Endothelial cell of umbilical vein (primary cell): ENCODE measurements around the gene DPP3. TPM values are rescaled to one million over a fixed set of nuclear protein-coding genes. Genes with fewer than 3 reads are reported as not detected.

Experiments used
- BruUV-seq: library from RNA; stranded (reverse); fragments of 400-500 nt; replicated peaks from 2 replicates; lab custom pipeline; 2021; lab: Mats Ljungman, UMichigan
- CTCF ChIA-PET: fragments of 300-600, 350-600 bp; sonication (Branson Sonifier 250); formaldehyde crosslinking; loops from one replicate; lab custom pipeline; 2021; ENCODE audit warnings: antibody characterized with exemption, inconsistent platforms; lab: Charles Lee
- POLR2A ChIA-PET: fragments of 300-600, 350-600 bp; sonication (Branson Sonifier 250); formaldehyde crosslinking; loops from one replicate; lab custom pipeline; 2021; ENCODE audit warnings: antibody characterized with exemption, inconsistent platforms; lab: Charles Lee
- DNase-seq: peaks from one replicate; pipeline ENCODE4 v3.0.0-alpha.2; 2011; ENCODE audit warnings: low read depth, low spot score
- FAIRE-seq: peaks from 2 replicates; lab custom pipeline; 2011; peaks lifted over from hg19 to GRCh38; lab: Jason Lieb, UNC
- H2AFZ ChIP-seq: 2 replicates; pipeline ENCODE4 v1.6.0; 2012; ENCODE audit warnings: low read depth, low read length, control low read depth, inconsistent platforms
- H3K27ac ChIP-seq: 2 replicates; pipeline ENCODE4 v1.5.1; 2011; ENCODE audit warnings: low read depth, mild to moderate bottlenecking, control low read depth, low read length, moderate library complexity; ENCODE audit not compliant: insufficient read depth
- H3K27me3 ChIP-seq, 2 experiments: 2 replicates each; pipeline versions ENCODE4 v1.6.0 to v1.6.1; 2011; ENCODE audit warnings: low read length in 2 of 2, mixed read lengths in 1 of 2; ENCODE audit not compliant: control insufficient read depth in 2 of 2, insufficient read depth in 2 of 2
- H3K36me3 ChIP-seq, 2 experiments: 2 replicates in 1 of 2; 3 replicates in 1 of 2; pipeline ENCODE4 v1.5.1; 2011; ENCODE audit warnings: low read length in 2 of 2, mild to moderate bottlenecking in 1 of 2, moderate library complexity in 1 of 2; ENCODE audit not compliant: control insufficient read depth in 2 of 2, insufficient read depth in 2 of 2; ENCODE audit errors: extremely low read depth in 1 of 2
- H3K4me1 ChIP-seq: 3 replicates; pipeline ENCODE4 v1.5.1; 2011; ENCODE audit warnings: mild to moderate bottlenecking, low read length; ENCODE audit not compliant: control insufficient read depth, insufficient read depth; ENCODE audit errors: extremely low read depth
- H3K4me2 ChIP-seq: 2 replicates; pipeline ENCODE4 v1.6.1; 2011; ENCODE audit warnings: low read length, control low read depth, mixed read lengths; ENCODE audit not compliant: insufficient read depth
- H3K4me3 ChIP-seq, 3 experiments: fragments of 200-600 bp in 1 of 3; sonication (generic), shearing (Covaris generic) in 1 of 3; replicated peaks in 1 of 3; 2 replicates each; pipeline ENCODE4 v1.5.1; 2011 to 2016; ENCODE audit warnings: control low read depth in 3 of 3, low read length in 3 of 3, mild to moderate bottlenecking in 2 of 3, inconsistent platforms in 1 of 3, low read depth in 1 of 3, moderate library complexity in 1 of 3; ENCODE audit not compliant: insufficient read depth in 1 of 3
- H3K79me2 ChIP-seq: 2 replicates; pipeline ENCODE4 v1.6.0; 2012; ENCODE audit warnings: low read length, inconsistent platforms; ENCODE audit not compliant: control insufficient read depth, insufficient read depth
- H3K9ac ChIP-seq: replicated peaks from 2 replicates; pipeline ENCODE3; 2011; ENCODE audit warnings: low read length, control low read depth; ENCODE audit not compliant: insufficient read depth; ENCODE audit errors: extremely low read depth
- H3K9me1 ChIP-seq: replicated peaks from 3 replicates; pipeline ENCODE4 v1.6.0; 2011; ENCODE audit warnings: mild to moderate bottlenecking, low read length; ENCODE audit not compliant: control insufficient read depth, insufficient read depth; ENCODE audit errors: extremely low read depth
- H3K9me3 ChIP-seq: replicated peaks from 2 replicates; pipeline ENCODE4 v1.5.1; 2012; ENCODE audit warnings: low read length, inconsistent platforms; ENCODE audit not compliant: control insufficient read depth, insufficient read depth
- H4K20me1 ChIP-seq: replicated peaks from 2 replicates; pipeline ENCODE3; 2011; ENCODE audit warnings: mild to moderate bottlenecking, low read length; ENCODE audit not compliant: control insufficient read depth, insufficient read depth; ENCODE audit errors: extremely low read depth
- CTCF ChIP-seq, 2 donors: IDR thresholded peaks; 1 replicate in 1 of 2; 2 replicates in 1 of 2; pipeline ENCODE4 v1.5.1; 2011; ENCODE audit warnings: low read length in 2 of 2, mild to moderate bottlenecking in 2 of 2, moderate library complexity in 2 of 2, control low read depth in 1 of 2, inconsistent platforms in 1 of 2, low read depth in 1 of 2; ENCODE audit not compliant: insufficient read depth in 1 of 2; ENCODE audit errors: extremely low read depth in 1 of 2
- EZH2 ChIP-seq: IDR thresholded peaks from 2 replicates; pipeline ENCODE4 v1.6.1; 2012; ENCODE audit warnings: borderline replicate concordance, low read depth, mild to moderate bottlenecking, moderate library complexity, low read length, inconsistent platforms; ENCODE audit not compliant: severe bottlenecking
- FOS ChIP-seq: IDR thresholded peaks from 2 replicates; pipeline ENCODE4 v1.6.1; 2011; ENCODE audit warnings: mild to moderate bottlenecking, low read length, moderate library complexity, borderline replicate concordance; ENCODE audit not compliant: insufficient read depth
- JUN ChIP-seq: IDR thresholded peaks from 2 replicates; pipeline ENCODE4 v1.6.1; 2011; ENCODE audit warnings: borderline replicate concordance, low read depth; ENCODE audit not compliant: insufficient read length, insufficient read depth
- MYC ChIP-seq: IDR thresholded peaks from one replicate; pipeline ENCODE4 v1.6.1; 2011; ENCODE audit warnings: mild to moderate bottlenecking, low read depth, low read length
- POLR2A ChIP-seq: IDR thresholded peaks from 2 replicates; pipeline ENCODE4 v1.6.1; 2012; ENCODE audit warnings: low read depth, mild to moderate bottlenecking, control low read depth, low read length
- POLR2AphosphoS5 ChIP-seq: IDR thresholded peaks from 2 replicates; pipeline ENCODE4 v1.6.1; 2012; ENCODE audit warnings: low read depth, mild to moderate bottlenecking, control low read depth, low read length, moderate library complexity; ENCODE audit not compliant: insufficient read depth
- dilution Hi-C: fragments of 300-500 bp; cut with MboI; formaldehyde crosslinking; loops from one replicate; pipeline ENCODE4 v1.15.0; 2019; ENCODE audit warnings: low sequenced_read_pairs; ENCODE audit not compliant: extremely low pct_ligation_motif_present
- intact Hi-C: fragments of 100-400 bp; cut with micrococcal nuclease; formaldehyde crosslinking; loops from one replicate; pipeline ENCODE4 v1.10.0; 2022
- polyA plus RNA-seq, 4 experiments: library from polyadenylated mRNA; depleted of rRNA in 3 of 4; stranded (reverse) in 3 of 4; unstranded in 1 of 4; fragments of >200 nt; gene quantifications; 2 replicates each; pipeline versions ENCODE4 v1.2.1 to v1.2.3, GENCODE V29; 2011 to 2012; ENCODE audit warnings: missing spikeins in 1 of 4
- total RNA-seq: library from RNA; stranded (reverse); gene quantifications from 2 replicates; pipeline ENCODE4 v1.2.3, GENCODE V29; 2021

DPP3 gene
- total and polyA plus RNA-seq, 2 donors (not counting 3 experiments of a cell fraction or from before 2014, with no cell fraction given), result 46.4 to 50.4 TPM

- Histone ChIP-seq H3K4me3 (no peak overlapping the region), H4K20me1 (no peaks in the 10 kb centered on the region), H3K9ac (no peak overlapping the region), H3K27ac (no peak overlapping the region), H3K4me2 (no peak overlapping the region), H2AFZ (no peak overlapping the region), H3K79me2 (no peaks in the 10 kb centered on the region), H3K27me3 (no peaks in the 10 kb centered on the region), H3K9me3 (no peaks in the 10 kb centered on the region), H3K36me3 (peaks cover 0 to 20% of the 10 kb centered on the region in 2 experiments), H3K9me1 (no peaks in the 10 kb centered on the region), H3K4me1 (no peaks in the 10 kb centered on the region)
- TF ChIP-seq EZH2 (no peak), JUN (no peak), MYC (no peak), CTCF (IDR thresholded peaks at IDR 0.05; ENCODE audit: extremely low read depth in 1 of 2, insufficient read depth in 1 of 2, low read depth in 1 of 2, low read length in 2 of 2) (no peak), FOS (no peak), POLR2AphosphoS5 (no peak)
- ChIA-PET POLR2A (no interaction called here), CTCF (no interaction called here)
- DNase-seq, result no peak
- no peak for FAIRE-seq
- BruUV-seq, result no TSS peak
- dilution Hi-C loops, result no loop called here
- intact Hi-C loops, result no loop called here
Measured at GRCh38 chr11:66494935-66495334, 14.7 kb downstream of the DPP3 start.

- DNase-seq (no peak), FAIRE-seq (no peak)
- H2AFZ ChIP-seq, result no peak overlapping the region
- H3K4me1 ChIP-seq, result no peaks in the 10 kb centered on the region
- no peaks in the 10 kb centered on the region for H3K9me1 ChIP-seq
- H3K27ac ChIP-seq, result no peak overlapping the region
- ChIA-PET POLR2A (no interaction called here), CTCF (no interaction called here)
- dilution Hi-C loops (no loop called here), intact Hi-C loops (no loop called here)
- TF ChIP-seq CTCF (IDR thresholded peaks at IDR 0.05; ENCODE audit: extremely low read depth in 1 of 2, insufficient read depth in 1 of 2, low read depth in 1 of 2, low read length in 2 of 2) (peak in 1 of 2 donors; percentile 12), JUN (no peak), POLR2A (no peak), POLR2AphosphoS5 (no peak), MYC (no peak)
- no TSS peak for BruUV-seq
- H3K9me3 ChIP-seq, result no peaks in the 10 kb centered on the region
- no peak overlapping the region for H3K4me3 ChIP-seq
- H3K9ac ChIP-seq, result no peak overlapping the region
- H3K4me2 ChIP-seq, result no peak overlapping the region
- H3K27me3 ChIP-seq, result no peaks in the 10 kb centered on the region
- H3K79me2 ChIP-seq, result no peaks in the 10 kb centered on the region
- no peaks in the 10 kb centered on the region for H4K20me1 ChIP-seq
- peaks cover 0 to 20% of the 10 kb centered on the region in 2 experiments for H3K36me3 ChIP-seq
Measured at GRCh38 chr11:66495401-66495854, 15.2 kb downstream of the DPP3 start.
